ENCODE measurements around the gene MOCS3. TPM values are rescaled to one million over a fixed set of nuclear protein-coding genes. Genes with fewer than 3 reads are reported as not detected.

MOCS3 gene
- polyA plus RNA-seq, 1 experiment, result 3.4 TPM

GRCh38 chr20:51003753-51004152 is 45.1 kb downstream of the MOCS3 start:
- ChIA-PET POLR2A (no interaction called here), CTCF (interaction anchor here (1.1 kb wide), 2 partner anchors 12 to 305 kb away, joined by 3 read pairs; no protein-coding TSS in a partner anchor)
- Histone ChIP-seq H3K27me3 (ENCODE audit: control insufficient read depth, insufficient read depth, low read length) (no peaks in the 10 kb centered on the region), H3K4me3 (ENCODE audit: low read depth, low read length) (no peak overlapping the region), H3K36me3 (ENCODE audit: control insufficient read depth, insufficient read depth, low read length) (peaks cover 1% of the 10 kb centered on the region; the same call in 1 of the 2 replicates)
- TF ChIP-seq, protein P1, sequence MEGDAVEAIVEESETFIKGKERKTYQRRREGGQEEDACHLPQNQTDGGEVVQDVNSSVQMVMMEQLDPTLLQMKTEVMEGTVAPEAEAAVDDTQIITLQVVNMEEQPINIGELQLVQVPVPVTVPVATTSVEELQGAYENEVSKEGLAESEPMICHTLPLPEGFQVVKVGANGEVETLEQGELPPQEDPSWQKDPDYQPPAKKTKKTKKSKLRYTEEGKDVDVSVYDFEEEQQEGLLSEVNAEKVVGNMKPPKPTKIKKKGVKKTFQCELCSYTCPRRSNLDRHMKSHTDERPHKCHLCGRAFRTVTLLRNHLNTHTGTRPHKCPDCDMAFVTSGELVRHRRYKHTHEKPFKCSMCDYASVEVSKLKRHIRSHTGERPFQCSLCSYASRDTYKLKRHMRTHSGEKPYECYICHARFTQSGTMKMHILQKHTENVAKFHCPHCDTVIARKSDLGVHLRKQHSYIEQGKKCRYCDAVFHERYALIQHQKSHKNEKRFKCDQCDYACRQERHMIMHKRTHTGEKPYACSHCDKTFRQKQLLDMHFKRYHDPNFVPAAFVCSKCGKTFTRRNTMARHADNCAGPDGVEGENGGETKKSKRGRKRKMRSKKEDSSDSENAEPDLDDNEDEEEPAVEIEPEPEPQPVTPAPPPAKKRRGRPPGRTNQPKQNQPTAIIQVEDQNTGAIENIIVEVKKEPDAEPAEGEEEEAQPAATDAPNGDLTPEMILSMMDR (IDR thresholded peaks at IDR 0.05; ENCODE audit: insufficient read depth, low read depth, low read length), result no peak
- DNase-seq (ENCODE audit: low read depth), result no peak

GRCh38 chr20:51004305-51004727 is 45.7 kb downstream of the MOCS3 start:
- no peak overlapping the region for H3K4me3 ChIP-seq (ENCODE audit: low read depth, low read length)
- peaks cover 1% of the 10 kb centered on the region; the same call in 1 of the 2 replicates for H3K36me3 ChIP-seq (ENCODE audit: control insufficient read depth, insufficient read depth, low read length)
- ChIA-PET POLR2A (no interaction called here), CTCF (interaction anchor here (0.7 to 4.9 kb wide), 3 partner anchors 11 to 17 kb away, joined by 3 to 19 read pairs (median 3); no protein-coding TSS in a partner anchor)
- TF ChIP-seq, protein P1 (IDR thresholded peaks at IDR 0.05; ENCODE audit: insufficient read depth, low read depth, low read length), result no peak
- DNase-seq (ENCODE audit: low read depth), result no peak
- no peaks in the 10 kb centered on the region for H3K27me3 ChIP-seq (ENCODE audit: control insufficient read depth, insufficient read depth, low read length)

GRCh38 chr20:51004781-51005180 is 46.2 kb downstream of the MOCS3 start:
- H3K4me3 ChIP-seq (ENCODE audit: low read depth, low read length), result no peak overlapping the region
- POLR2A ChIA-PET, result no interaction called here
- CTCF ChIA-PET, result interaction anchor here (0.7 to 4.9 kb wide), 3 partner anchors 11 to 17 kb away, joined by 3 to 19 read pairs (median 14); no protein-coding TSS in a partner anchor
- DNase-seq (ENCODE audit: low read depth), result no peak
- peaks cover 1% of the 10 kb centered on the region; the same call in 1 of the 2 replicates for H3K36me3 ChIP-seq (ENCODE audit: control insufficient read depth, insufficient read depth, low read length)
- TF ChIP-seq, protein P1 (IDR thresholded peaks at IDR 0.05; ENCODE audit: insufficient read depth, low read depth, low read length), result no peak
- H3K27me3 ChIP-seq (ENCODE audit: control insufficient read depth, insufficient read depth, low read length), result no peaks in the 10 kb centered on the region

- TF ChIP-seq, protein P1 (IDR thresholded peaks at IDR 0.05; ENCODE audit: insufficient read depth, low read depth, low read length), result no peak
- POLR2A ChIA-PET, result no interaction called here
- no peak for DNase-seq (ENCODE audit: low read depth)
- H3K27me3 ChIP-seq (ENCODE audit: control insufficient read depth, insufficient read depth, low read length), result no peaks in the 10 kb centered on the region
- CTCF ChIA-PET, result interaction anchor here (0.7 to 4.9 kb wide), 3 partner anchors 10 to 18 kb away, joined by 3 to 19 read pairs (median 14); no protein-coding TSS in a partner anchor
- H3K36me3 ChIP-seq (ENCODE audit: control insufficient read depth, insufficient read depth, low read length), result peaks cover 1% of the 10 kb centered on the region; the same call in 1 of the 2 replicates
- H3K4me3 ChIP-seq (ENCODE audit: low read depth, low read length), result no peak overlapping the region
Observed at GRCh38 chr20:51005214-51005613, 46.6 kb downstream of the MOCS3 start.

- TF ChIP-seq, protein P1 (IDR thresholded peaks at IDR 0.05; ENCODE audit: insufficient read depth, low read depth, low read length), result no peak
- H3K4me3 ChIP-seq (ENCODE audit: low read depth, low read length), result no peak overlapping the region
- no peaks in the 10 kb centered on the region for H3K27me3 ChIP-seq (ENCODE audit: control insufficient read depth, insufficient read depth, low read length)
- POLR2A ChIA-PET, result no interaction called here
- H3K36me3 ChIP-seq (ENCODE audit: control insufficient read depth, insufficient read depth, low read length), result peaks cover 1% of the 10 kb centered on the region; the same call in 1 of the 2 replicates
- no peak for DNase-seq (ENCODE audit: low read depth)
- CTCF ChIA-PET, result interaction anchor here (0.6 to 4.9 kb wide), 5 partner anchors 13 to 317 kb away, joined by 3 to 19 read pairs (median 3); partner anchors contain the start of gene BCAS4
Observed at GRCh38 chr20:51008718-51009117, 50.1 kb downstream of the MOCS3 start.
